Measurements from ENCODE around the gene MT1F.
A peak's percentile ranks its signal among the peaks of the same experiment; 100 is the strongest.
"Not testable (repeated sequence)": the region's sequence is repeated elsewhere in the genome, so short reads cannot be mapped to it uniquely, and the experiment has no call there.

The MT1F gene

DNA sequence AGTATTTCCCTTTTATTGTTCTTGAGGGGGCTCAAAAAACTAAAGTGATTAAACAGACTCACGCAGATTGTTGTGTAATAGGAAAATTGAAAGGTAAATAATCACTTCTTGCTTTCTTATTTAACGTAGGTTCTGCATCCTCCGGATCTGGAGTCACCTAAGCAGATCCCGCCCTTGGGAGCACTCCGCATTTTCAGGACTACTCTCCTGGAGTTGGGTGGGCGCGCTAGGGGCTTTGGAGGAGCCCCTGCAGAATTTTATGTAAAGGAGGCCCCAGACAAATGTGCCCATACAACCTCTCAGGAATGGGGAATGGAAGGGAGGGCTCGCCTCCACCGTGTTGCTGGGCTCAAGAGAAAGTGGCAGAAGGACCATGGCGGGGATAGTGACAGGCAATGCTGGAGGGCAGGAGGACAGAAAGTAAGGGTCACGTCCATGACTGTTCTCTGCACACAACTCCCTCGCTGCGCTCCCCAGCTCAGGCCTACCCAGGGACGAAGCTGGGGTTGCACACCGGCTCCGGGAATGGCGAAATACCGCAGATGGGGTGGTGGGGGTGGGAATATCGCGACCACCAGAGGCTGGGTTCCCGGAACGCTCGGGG lies 41.0 kb upstream of the MT1F start:
- Histone ChIP-seq H3K27me3 (ENCODE audit: insufficient read depth, low read length) (peaks cover 98% of the 10 kb centered on the region), H3K9me3 (ENCODE audit: insufficient read depth, low read depth, low read length) (no peaks in the 10 kb centered on the region), H3K27ac (ENCODE audit: low read depth, low read length) (no peak overlapping the region), H3K4me3 (ENCODE audit: low read length) (peak overlapping the region; percentile 51), H3K4me1 (ENCODE audit: insufficient read depth, low read length) (peaks cover 21% of the 10 kb centered on the region), H3K9ac (ENCODE audit: low read depth, low read length) (no peak overlapping the region), H3K36me3 (ENCODE audit: insufficient read depth, low read length) (no peaks in the 10 kb centered on the region)
- 23% methylated on average over 23 of the region's 23 CpGs for WGBS

DNA sequence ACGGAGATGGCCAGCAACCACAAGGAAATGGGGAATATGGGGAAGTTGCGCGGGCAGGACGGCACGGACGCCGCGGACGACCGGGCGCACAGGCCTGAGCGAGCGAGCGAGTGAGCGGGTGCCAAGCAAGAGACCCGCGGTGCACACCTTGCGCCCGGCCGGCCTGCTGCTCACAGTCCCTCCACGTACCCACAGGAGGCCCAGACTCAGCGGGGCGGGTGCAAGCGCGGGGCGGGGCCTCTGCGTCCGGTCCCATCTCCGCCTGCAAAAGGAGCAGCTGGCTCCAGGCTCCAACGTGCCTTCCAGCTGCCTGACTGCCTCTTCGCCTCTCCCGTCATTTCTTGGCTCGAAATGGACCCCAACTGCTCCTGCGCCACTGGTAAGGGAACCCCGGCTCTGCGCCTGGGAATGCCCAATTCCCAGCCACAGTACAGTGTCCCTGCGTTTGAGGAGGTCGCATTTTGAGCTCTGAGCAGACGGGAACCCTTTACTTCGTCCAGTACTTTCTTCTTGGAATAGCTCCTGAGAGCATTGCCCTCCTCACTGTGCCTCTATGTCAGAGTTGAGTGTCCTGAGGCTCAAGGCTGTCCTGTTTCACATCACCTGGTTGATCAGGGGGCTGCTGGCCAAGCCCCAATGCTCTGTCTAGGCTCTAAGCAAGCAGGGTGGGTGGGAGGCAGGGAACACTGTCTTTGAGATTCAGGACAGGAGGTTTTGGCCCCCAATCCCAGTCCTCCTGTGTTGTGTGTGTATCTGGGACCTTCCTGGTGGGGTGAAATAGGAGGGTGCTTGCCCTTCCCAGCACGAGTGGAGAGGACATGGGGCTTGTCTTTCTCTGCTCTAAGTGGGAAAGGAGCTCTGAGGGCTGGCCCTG lies 40.3 kb upstream of the MT1F start:
- Histone ChIP-seq H3K36me3 (ENCODE audit: insufficient read depth, low read length) (no peaks in the 10 kb centered on the region), H3K4me1 (ENCODE audit: insufficient read depth, low read length) (peaks cover 27% of the 10 kb centered on the region), H3K4me3 (ENCODE audit: low read length) (peak overlapping the region; percentile 51), H3K27me3 (ENCODE audit: insufficient read depth, low read length) (peaks cover 99% of the 10 kb centered on the region), H3K9me3 (ENCODE audit: insufficient read depth, low read depth, low read length) (no peaks in the 10 kb centered on the region), H3K27ac (ENCODE audit: low read depth, low read length) (no peak overlapping the region), H3K9ac (ENCODE audit: low read depth, low read length) (no peak overlapping the region)
- 4% methylated on average over 40 of the region's 41 CpGs for WGBS

DNA sequence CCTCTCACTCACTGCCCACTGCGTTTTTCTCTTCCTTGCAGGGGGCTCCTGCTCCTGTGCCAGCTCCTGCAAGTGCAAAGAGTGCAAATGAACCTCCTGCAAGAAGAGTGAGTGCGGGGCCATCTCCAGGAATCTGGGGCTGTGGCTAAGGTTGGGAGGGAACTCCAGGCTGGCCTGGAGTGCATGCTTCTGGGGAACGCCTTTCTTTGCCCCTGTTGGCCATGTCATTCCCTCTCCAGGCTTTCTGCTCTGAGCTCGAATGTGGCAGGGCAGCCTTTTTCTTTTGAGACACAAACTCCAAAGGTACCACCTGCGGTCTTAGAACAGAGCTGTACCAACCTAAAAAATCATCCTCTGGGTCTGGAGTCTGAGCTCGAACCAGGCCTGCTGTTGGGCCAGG lies 39.6 kb upstream of the MT1F start:
- H3K4me3 ChIP-seq (ENCODE audit: low read length): no peak overlapping the region
- H3K4me1 ChIP-seq (ENCODE audit: insufficient read depth, low read length): peaks cover 27% of the 10 kb centered on the region
- no peak overlapping the region for H3K9ac ChIP-seq (ENCODE audit: low read depth, low read length)
- no peak overlapping the region for H3K27ac ChIP-seq (ENCODE audit: low read depth, low read length)
- H3K36me3 ChIP-seq (ENCODE audit: insufficient read depth, low read length): no peaks in the 10 kb centered on the region
- WGBS: 36% methylated on average over 6 of the region's 6 CpGs
- no peaks in the 10 kb centered on the region for H3K9me3 ChIP-seq (ENCODE audit: insufficient read depth, low read depth, low read length)
- peaks cover 99% of the 10 kb centered on the region for H3K27me3 ChIP-seq (ENCODE audit: insufficient read depth, low read length)

DNA sequence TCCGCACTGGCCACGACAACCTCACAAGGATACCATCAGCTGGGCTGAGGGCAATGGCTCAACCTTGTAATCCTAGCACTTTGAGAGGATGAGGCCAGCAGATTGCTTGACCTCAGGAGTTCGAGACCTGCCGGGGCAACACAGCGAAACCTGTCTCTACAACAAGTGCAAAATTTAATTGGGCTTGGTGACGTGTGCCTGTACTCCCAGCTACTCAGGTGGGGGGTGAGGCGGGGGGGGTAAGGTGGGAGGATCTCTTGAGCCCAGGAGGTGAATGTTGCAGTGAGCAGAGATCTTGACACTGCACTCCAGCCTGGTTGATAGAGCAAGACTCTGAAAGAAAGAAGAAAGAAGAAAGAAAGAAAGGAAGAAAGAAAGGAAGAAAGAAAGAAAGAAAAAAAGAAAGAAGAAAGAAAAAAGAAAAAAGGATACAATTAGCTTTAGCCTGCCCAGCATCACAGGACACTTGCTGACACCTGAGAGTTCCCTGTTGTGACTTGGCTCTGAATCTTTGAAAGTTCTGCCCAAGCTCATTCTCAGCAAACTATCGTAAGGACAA lies 37.3 kb upstream of the MT1F start:
- Histone ChIP-seq H3K27me3 (ENCODE audit: insufficient read depth, low read length) (peaks cover 98% of the 10 kb centered on the region), H3K27ac (ENCODE audit: low read depth, low read length) (no peak overlapping the region), H3K9ac (ENCODE audit: low read depth, low read length) (no peak overlapping the region), H3K4me1 (ENCODE audit: insufficient read depth, low read length) (peaks cover 27% of the 10 kb centered on the region), H3K36me3 (ENCODE audit: insufficient read depth, low read length) (no peaks in the 10 kb centered on the region), H3K4me3 (ENCODE audit: low read length) (no peak overlapping the region), H3K9me3 (ENCODE audit: insufficient read depth, low read depth, low read length) (no peaks in the 10 kb centered on the region)
- 76% methylated on average over 8 of the region's 8 CpGs for WGBS

- not testable (repeated sequence) for H3K36me3 ChIP-seq (ENCODE audit: insufficient read depth, low read length); H3K9me3 ChIP-seq (ENCODE audit: insufficient read depth, low read depth, low read length); H3K4me3 ChIP-seq (ENCODE audit: low read length); H3K27ac ChIP-seq (ENCODE audit: low read depth, low read length); H3K9ac ChIP-seq (ENCODE audit: low read depth, low read length)
- Histone ChIP-seq H3K27me3 (ENCODE audit: insufficient read depth, low read length) (peaks cover 98% of the 10 kb centered on the region), H3K4me1 (ENCODE audit: insufficient read depth, low read length) (peaks cover 37% of the 10 kb centered on the region)
- 28% methylated on average over 4 of the region's 4 CpGs for WGBS
Measured at GRCh38 chr16:56621665-56622445, 35.9 kb upstream of the MT1F start.

DNA sequence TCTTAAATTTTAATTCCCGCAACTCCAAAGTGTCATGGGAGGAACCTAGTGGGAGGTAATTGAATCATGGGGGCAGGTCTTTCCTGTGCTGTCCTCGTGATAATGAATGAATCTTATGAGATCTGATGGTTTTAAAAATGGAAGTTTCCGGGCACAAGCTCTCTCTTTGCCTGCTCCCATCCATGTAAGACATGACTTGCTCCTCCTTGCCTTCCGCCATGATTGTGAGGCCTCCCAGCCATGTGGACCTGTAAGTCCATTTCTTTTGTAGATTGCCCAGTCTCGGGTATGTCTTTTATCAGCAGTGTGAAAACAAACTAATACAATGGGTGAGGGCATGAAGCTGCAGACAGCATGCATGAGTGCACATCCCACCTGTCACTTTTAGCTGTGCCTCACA lies 34.6 kb upstream of the MT1F start:
- H3K9me3 ChIP-seq (ENCODE audit: insufficient read depth, low read depth, low read length); H3K4me3 ChIP-seq (ENCODE audit: low read length); H3K27ac ChIP-seq (ENCODE audit: low read depth, low read length); H3K9ac ChIP-seq (ENCODE audit: low read depth, low read length); H3K36me3 ChIP-seq (ENCODE audit: insufficient read depth, low read length): not testable (repeated sequence)
- Histone ChIP-seq H3K27me3 (ENCODE audit: insufficient read depth, low read length) (peaks cover 97% of the 10 kb centered on the region), H3K4me1 (ENCODE audit: insufficient read depth, low read length) (peaks cover 33% of the 10 kb centered on the region)
- WGBS: 88% methylated on average over 5 of the region's 5 CpGs

- H3K27me3 ChIP-seq (ENCODE audit: insufficient read depth, low read length): peaks cover 97% of the 10 kb centered on the region
- H3K4me1 ChIP-seq (ENCODE audit: insufficient read depth, low read length): peaks cover 29% of the 10 kb centered on the region
- H3K4me3 ChIP-seq (ENCODE audit: low read length): no peak overlapping the region
- no peaks in the 10 kb centered on the region for H3K36me3 ChIP-seq (ENCODE audit: insufficient read depth, low read length)
- no peak overlapping the region for H3K9ac ChIP-seq (ENCODE audit: low read depth, low read length)
- H3K9me3 ChIP-seq (ENCODE audit: insufficient read depth, low read depth, low read length): no peaks in the 10 kb centered on the region
- H3K27ac ChIP-seq (ENCODE audit: low read depth, low read length): no peak overlapping the region
- WGBS: 93% methylated on average over 2 of the region's 2 CpGs
Measured at GRCh38 chr16:56623637-56624036, 34.1 kb upstream of the MT1F start.

- 4% methylated on average over 62 of the region's 62 CpGs for WGBS
- Histone ChIP-seq H3K27me3 (ENCODE audit: insufficient read depth, low read length) (peaks cover 97% of the 10 kb centered on the region), H3K9me3 (ENCODE audit: insufficient read depth, low read depth, low read length) (no peaks in the 10 kb centered on the region), H3K36me3 (ENCODE audit: insufficient read depth, low read length) (no peaks in the 10 kb centered on the region), H3K4me1 (ENCODE audit: insufficient read depth, low read length) (peaks cover 27% of the 10 kb centered on the region), H3K9ac (ENCODE audit: low read depth, low read length) (no peak within 1 kb of the TSS), H3K27ac (ENCODE audit: low read depth, low read length) (no peak within 1 kb of the TSS), H3K4me3 (ENCODE audit: low read length) (peak within 1 kb of the TSS; percentile 50)
Measured at GRCh38 chr16:56625140-56625942, 32.4 kb upstream of the MT1F start, which contains the start of gene MT1E. TSS of gene MT1E (plus strand) at chr16:56625781. CDS start at chr16:56625852, 71 bp downstream.

GRCh38 chr16:56625943-56626654 lies 31.7 kb upstream of the MT1F start:
- H3K9ac ChIP-seq (ENCODE audit: low read depth, low read length): no peak overlapping the region
- 31% methylated on average over 16 of the region's 16 CpGs for WGBS
- no peaks in the 10 kb centered on the region for H3K36me3 ChIP-seq (ENCODE audit: insufficient read depth, low read length)
- H3K4me3 ChIP-seq (ENCODE audit: low read length): peak overlapping the region; percentile 50
- H3K27me3 ChIP-seq (ENCODE audit: insufficient read depth, low read length): peaks cover 98% of the 10 kb centered on the region
- H3K27ac ChIP-seq (ENCODE audit: low read depth, low read length): no peak overlapping the region
- H3K9me3 ChIP-seq (ENCODE audit: insufficient read depth, low read depth, low read length): no peaks in the 10 kb centered on the region
- H3K4me1 ChIP-seq (ENCODE audit: insufficient read depth, low read length): peaks cover 25% of the 10 kb centered on the region

DNA sequence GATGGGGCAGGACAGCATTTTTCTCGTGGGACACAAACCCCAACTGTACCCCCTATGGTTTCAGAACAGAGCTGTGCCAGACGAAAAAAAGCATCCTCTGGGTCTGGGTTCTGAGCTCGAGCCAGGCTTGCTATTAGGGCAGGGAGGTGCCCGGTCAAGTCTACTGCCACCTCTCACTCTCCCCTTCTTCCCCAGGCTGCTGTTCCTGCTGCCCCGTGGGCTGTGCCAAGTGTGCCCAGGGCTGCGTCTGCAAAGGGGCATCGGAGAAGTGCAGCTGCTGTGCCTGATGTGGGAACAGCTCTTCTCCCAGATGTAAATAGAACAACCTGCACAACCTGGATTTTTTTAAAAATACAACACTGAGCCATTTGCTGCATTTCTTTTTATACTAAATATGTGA lies 31.1 kb upstream of the MT1F start:
- H3K4me3 ChIP-seq (ENCODE audit: low read length): no peak overlapping the region
- no peaks in the 10 kb centered on the region for H3K9me3 ChIP-seq (ENCODE audit: insufficient read depth, low read depth, low read length)
- no peak overlapping the region for H3K9ac ChIP-seq (ENCODE audit: low read depth, low read length)
- H3K27me3 ChIP-seq (ENCODE audit: insufficient read depth, low read length): peaks cover 98% of the 10 kb centered on the region
- peaks cover 20% of the 10 kb centered on the region for H3K4me1 ChIP-seq (ENCODE audit: insufficient read depth, low read length)
- H3K36me3 ChIP-seq (ENCODE audit: insufficient read depth, low read length): no peaks in the 10 kb centered on the region
- WGBS: 73% methylated on average over 7 of the region's 7 CpGs
- H3K27ac ChIP-seq (ENCODE audit: low read depth, low read length): no peak overlapping the region
